A549 treated with AZD9567 at 1 μM for 4 hours (cell line): Measurements from ENCODE around the gene NKRF. TPM values are rescaled to one million over a fixed set of nuclear protein-coding genes. Genes with fewer than 3 reads are reported as not detected.

Experiments
- total RNA-seq: library from RNA; stranded (reverse); fragments of 200-300 nt; extraction: Qiagen RNA extraction; gene quantifications from 5 replicates; pipeline ENCODE4 v1.2.3, GENCODE V29; 2022; ENCODE audit not compliant: insufficient read depth

NKRF gene
- total RNA-seq, result 17.6 to 22.3 TPM (median 18.5 TPM) in 5 replicates

GRCh38 chrX:119606280-119607017 lies at the start of gene NKRF:
Gene NKRF, minus strand, starts transcription at chrX:119606424.

GRCh38 chrX:119574394-119575266 lies 31.6 kb downstream of the NKRF start, which contains the start of gene UBE2A:
Gene UBE2A, plus strand, starts transcription at chrX:119574563. Its CDS starts 149 bp downstream, at chrX:119574712.

GRCh38 chrX:119565107-119565663 lies 41.0 kb downstream of the NKRF start, which contains the start of gene STEEP1:
Gene STEEP1, minus strand, starts transcription at chrX:119565409. Its CDS starts 54 bp downstream, at chrX:119565355.

Other genes with a start within 250 kb of the NKRF start
- 26.8 to 30.5 TPM (median 29.8 TPM) in 5 replicates for gene SLC25A43, start 207.1 kb downstream of the NKRF start, total RNA-seq
- gene SLC25A5, start 138.0 kb downstream of the NKRF start, total RNA-seq, result 733 to 792 TPM (median 784 TPM) in 5 replicates
- 30.9 to 41.6 TPM (median 32.2 TPM) in 5 replicates for gene STEEP1, start 41.0 kb downstream of the NKRF start, total RNA-seq
- gene UBE2A, start 31.9 kb downstream of the NKRF start, total RNA-seq, result 138 to 176 TPM (median 142 TPM) in 5 replicates
- gene SEPTIN6, start 86.7 kb upstream of the NKRF start, total RNA-seq, result 9.6 to 16.0 TPM (median 11.4 TPM) in 5 replicates
- 0.07 to 0.12 TPM (median 0.07 TPM) in 3 of 5 replicates, not detected in the others for gene SOWAHD, start 152.2 kb upstream of the NKRF start, total RNA-seq
- gene RPL39, start 185.2 kb upstream of the NKRF start, total RNA-seq, result 3,648 to 5,308 TPM (median 3,733 TPM) in 5 replicates
- gene UPF3B, start 246.5 kb upstream of the NKRF start, total RNA-seq, result 17.7 to 22.9 TPM (median 18.2 TPM) in 5 replicates